Activated CD4-positive, alpha-beta T cell treated with anti-CD3 and anti-CD28 coated beads, Interleukin-2, amount 10 ng/mL, durations not matched to agents 7 days and 5 days (primary cell): Measurements from ENCODE around the gene AMOTL1. TPM values are rescaled to one million over a fixed set of nuclear protein-coding genes. Genes with fewer than 3 reads are reported as not detected.
A peak's percentile ranks its signal among the peaks of the same experiment; 100 is the strongest.

Source experiments
- CTCF ChIA-PET: fragments of 350-600 bp; sonication (Branson Sonifier 250); formaldehyde crosslinking; loops from one replicate; lab custom pipeline; 2021; ENCODE audit warnings: antibody characterized with exemption; lab: Charles Lee
- POLR2A ChIA-PET: fragments of 350-600 bp; sonication (Branson Sonifier 250); formaldehyde crosslinking; loops from one replicate; lab custom pipeline; 2021; ENCODE audit warnings: antibody characterized with exemption; lab: Charles Lee
- DNase-seq: peaks from one replicate; pipeline ENCODE4 v3.0.0-alpha.2; 2020
- H3K27ac Mint-ChIP-seq: one replicate; pipeline ENCODE4 v1.8.0; 2021; ENCODE audit warnings: mild to moderate bottlenecking, moderate library complexity, mixed read lengths
- H3K27me3 Mint-ChIP-seq: one replicate; pipeline ENCODE4 v1.8.0; 2021; ENCODE audit warnings: mixed read lengths
- H3K36me3 Mint-ChIP-seq: one replicate; pipeline ENCODE4 v1.8.0; 2021; ENCODE audit warnings: low read depth, mixed read lengths
- H3K4me1 Mint-ChIP-seq: one replicate; pipeline ENCODE4 v1.8.0; 2021; ENCODE audit warnings: mixed read lengths
- H3K4me3 Mint-ChIP-seq: one replicate; pipeline ENCODE4 v1.8.0; 2021; ENCODE audit warnings: mild to moderate bottlenecking, moderate library complexity, mixed read lengths
- H3K9me3 Mint-ChIP-seq: one replicate; pipeline ENCODE4 v1.8.0; 2021; ENCODE audit warnings: mixed read lengths
- total RNA-seq, 2 experiments: library from RNA; stranded (reverse); gene quantifications; one replicate each; pipeline ENCODE4 v1.2.3, GENCODE V29; 2021

Gene AMOTL1
- total RNA-seq, 2 experiments from 2014 or later: 3.1 to 4.0 TPM

DNA sequence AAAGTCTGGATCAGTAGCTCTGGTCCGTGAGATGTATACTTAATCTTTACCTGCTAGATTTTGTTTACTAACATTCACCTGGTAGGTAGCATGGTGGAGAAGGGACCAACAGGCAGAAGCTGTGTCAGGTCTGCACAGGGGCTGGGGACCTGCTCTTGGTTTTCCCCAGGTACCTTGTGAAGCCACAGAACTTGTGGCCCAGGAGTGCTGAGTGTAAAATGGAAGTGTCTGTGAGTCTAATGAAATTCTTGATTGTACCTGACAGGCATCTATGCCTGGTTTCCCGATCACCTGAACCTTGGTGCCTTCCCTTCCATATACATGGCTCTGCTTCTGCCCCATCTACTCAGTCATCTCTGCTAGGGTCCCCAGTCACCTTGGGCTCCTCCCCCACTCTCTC lies 110.8 kb downstream of the AMOTL1 start:
- Mint-ChIP-seq H3K9me3 (no peaks in the 10 kb centered on the region), H3K4me1 (peaks cover 17% of the 10 kb centered on the region), H3K27me3 (no peaks in the 10 kb centered on the region), H3K27ac (no peak overlapping the region), H3K4me3 (no peak overlapping the region), H3K36me3 (no peaks in the 10 kb centered on the region)
- ChIA-PET POLR2A (no interaction called here), CTCF (no interaction called here)
- no peak for DNase-seq

DNA sequence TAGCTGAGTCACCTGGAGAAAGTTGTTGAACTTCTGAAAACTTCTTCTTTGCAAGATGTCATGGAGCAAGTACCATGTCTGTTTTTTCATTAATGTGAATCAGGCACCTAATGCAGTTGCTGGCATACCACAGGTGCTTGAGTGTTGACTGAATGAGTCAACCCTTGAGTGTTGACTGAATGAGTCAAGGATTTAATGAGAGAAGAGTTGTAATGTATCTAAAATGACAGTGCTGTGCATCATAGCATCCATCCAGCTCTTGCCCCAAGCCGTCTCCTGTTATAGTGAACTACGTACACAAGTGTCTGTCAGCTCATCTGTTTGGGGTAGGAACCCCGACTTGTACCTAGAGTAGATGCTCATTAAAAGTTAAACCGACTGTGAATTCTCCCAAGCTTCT lies 112.1 kb downstream of the AMOTL1 start:
- no peak for DNase-seq
- peaks cover 21% of the 10 kb centered on the region for H3K4me1 Mint-ChIP-seq
- ChIA-PET CTCF (no interaction called here), POLR2A (no interaction called here)
- H3K9me3 Mint-ChIP-seq: no peaks in the 10 kb centered on the region
- no peak overlapping the region for H3K27ac Mint-ChIP-seq
- H3K36me3 Mint-ChIP-seq: no peaks in the 10 kb centered on the region
- H3K4me3 Mint-ChIP-seq: no peak overlapping the region
- no peaks in the 10 kb centered on the region for H3K27me3 Mint-ChIP-seq

- ChIA-PET CTCF (interaction anchor here (2.3 kb wide), 1 partner anchor 10 kb away, joined by 6 read pairs; no protein-coding TSS in a partner anchor), POLR2A (interaction anchor here (0.7 kb wide), 2 partner anchors 17 to 123 kb away, joined by 3 to 7 read pairs; no protein-coding TSS in a partner anchor)
- Mint-ChIP-seq H3K36me3 (no peaks in the 10 kb centered on the region), H3K4me1 (peaks cover 5% of the 10 kb centered on the region), H3K4me3 (no peak overlapping the region), H3K9me3 (no peaks in the 10 kb centered on the region), H3K27ac (no peak overlapping the region), H3K27me3 (no peaks in the 10 kb centered on the region)
- no peak for DNase-seq
These were observed 114.8 kb downstream of the AMOTL1 start for GRCh38 chr11:94882931-94883330.

GRCh38 chr11:94883878-94884277 lies 115.7 kb downstream of the AMOTL1 start:
- no peak overlapping the region for H3K4me3 Mint-ChIP-seq
- peaks cover 5% of the 10 kb centered on the region for H3K4me1 Mint-ChIP-seq
- no peak for DNase-seq
- ChIA-PET POLR2A (no interaction called here), CTCF (interaction anchor here (2.3 kb wide), 1 partner anchor 11 kb away, joined by 6 read pairs; no protein-coding TSS in a partner anchor)
- peaks cover 3% of the 10 kb centered on the region for H3K27me3 Mint-ChIP-seq
- no peaks in the 10 kb centered on the region for H3K36me3 Mint-ChIP-seq
- no peak overlapping the region for H3K27ac Mint-ChIP-seq
- no peaks in the 10 kb centered on the region for H3K9me3 Mint-ChIP-seq

GRCh38 chr11:94884376-94884775 lies 116.2 kb downstream of the AMOTL1 start:
- ChIA-PET CTCF (interaction anchor here (0.7 to 2.3 kb wide), 2 partner anchors 11 to 17 kb away, joined by 4 to 6 read pairs; no protein-coding TSS in a partner anchor), POLR2A (no interaction called here)
- Mint-ChIP-seq H3K9me3 (no peaks in the 10 kb centered on the region), H3K27me3 (peaks cover 3% of the 10 kb centered on the region), H3K27ac (no peak overlapping the region), H3K4me1 (peaks cover 5% of the 10 kb centered on the region), H3K4me3 (no peak overlapping the region), H3K36me3 (no peaks in the 10 kb centered on the region)
- DNase-seq: no peak

DNA sequence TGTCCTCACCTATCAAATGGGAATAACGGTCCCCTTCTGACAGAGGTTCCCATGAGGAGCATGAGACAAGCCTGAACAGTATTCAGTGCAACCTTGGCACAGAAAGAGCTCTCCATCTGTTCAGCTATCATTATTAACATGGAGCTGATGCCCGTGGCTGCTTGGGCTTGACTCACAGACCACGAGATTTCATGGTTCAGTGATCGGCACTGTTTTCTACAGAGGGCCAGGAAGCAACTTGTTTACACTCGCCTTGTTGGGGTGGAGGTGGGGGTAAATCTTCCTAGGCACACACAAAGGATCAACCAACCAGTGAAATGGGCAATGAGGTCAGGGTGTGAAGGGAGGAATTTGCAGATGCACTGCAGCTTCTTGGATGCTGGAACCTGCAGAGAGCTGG lies 117.0 kb downstream of the AMOTL1 start:
- DNase-seq: no peak
- Mint-ChIP-seq H3K36me3 (no peaks in the 10 kb centered on the region), H3K27me3 (peaks cover 3% of the 10 kb centered on the region), H3K4me1 (peaks cover 5% of the 10 kb centered on the region), H3K27ac (no peak overlapping the region), H3K4me3 (no peak overlapping the region), H3K9me3 (no peaks in the 10 kb centered on the region)
- CTCF ChIA-PET: interaction anchor here (0.6 to 0.7 kb wide), 2 partner anchors 17 to 56 kb away, joined by 3 to 4 read pairs; no protein-coding TSS in a partner anchor
- POLR2A ChIA-PET: no interaction called here

GRCh38 chr11:94885581-94885980 lies 117.4 kb downstream of the AMOTL1 start:
- Mint-ChIP-seq H3K9me3 (no peaks in the 10 kb centered on the region), H3K36me3 (no peaks in the 10 kb centered on the region), H3K4me1 (peaks cover 5% of the 10 kb centered on the region), H3K4me3 (no peak overlapping the region), H3K27me3 (peaks cover 3% of the 10 kb centered on the region), H3K27ac (no peak overlapping the region)
- no peak for DNase-seq
- ChIA-PET POLR2A (no interaction called here), CTCF (interaction anchor here (0.6 to 0.9 kb wide), 2 partner anchors 9 to 57 kb away, joined by 3 read pairs; no protein-coding TSS in a partner anchor)

GRCh38 chr11:94888204-94888603 lies 120.0 kb downstream of the AMOTL1 start:
- Mint-ChIP-seq H3K36me3 (no peaks in the 10 kb centered on the region), H3K27ac (no peak overlapping the region), H3K4me1 (peaks cover 5% of the 10 kb centered on the region), H3K9me3 (peaks cover 6% of the 10 kb centered on the region), H3K27me3 (peaks cover 5% of the 10 kb centered on the region), H3K4me3 (no peak overlapping the region)
- DNase-seq: no peak
- POLR2A ChIA-PET: no interaction called here
- CTCF ChIA-PET: no interaction called here

- H3K27ac Mint-ChIP-seq: no peak overlapping the region
- no peaks in the 10 kb centered on the region for H3K4me1 Mint-ChIP-seq
- H3K9me3 Mint-ChIP-seq: peaks cover 12% of the 10 kb centered on the region
- H3K27me3 Mint-ChIP-seq: peaks cover 4% of the 10 kb centered on the region
- CTCF ChIA-PET: no interaction called here
- DNase-seq: no peak
- H3K36me3 Mint-ChIP-seq: no peaks in the 10 kb centered on the region
- POLR2A ChIA-PET: no interaction called here
- H3K4me3 Mint-ChIP-seq: no peak overlapping the region
These were observed 127.3 kb downstream of the AMOTL1 start for GRCh38 chr11:94895451-94895850.

- no peak overlapping the region for H3K4me3 Mint-ChIP-seq
- CTCF ChIA-PET: interaction anchor here (1.2 kb wide), 1 partner anchor 23 kb away, joined by 3 read pairs; no protein-coding TSS in a partner anchor
- H3K36me3 Mint-ChIP-seq: no peaks in the 10 kb centered on the region
- POLR2A ChIA-PET: no interaction called here
- H3K27ac Mint-ChIP-seq: no peak overlapping the region
- H3K9me3 Mint-ChIP-seq: peaks cover 12% of the 10 kb centered on the region
- H3K27me3 Mint-ChIP-seq: peaks cover 4% of the 10 kb centered on the region
- no peak for DNase-seq
- H3K4me1 Mint-ChIP-seq: no peaks in the 10 kb centered on the region
These were observed 127.8 kb downstream of the AMOTL1 start for GRCh38 chr11:94895971-94896370.

DNA sequence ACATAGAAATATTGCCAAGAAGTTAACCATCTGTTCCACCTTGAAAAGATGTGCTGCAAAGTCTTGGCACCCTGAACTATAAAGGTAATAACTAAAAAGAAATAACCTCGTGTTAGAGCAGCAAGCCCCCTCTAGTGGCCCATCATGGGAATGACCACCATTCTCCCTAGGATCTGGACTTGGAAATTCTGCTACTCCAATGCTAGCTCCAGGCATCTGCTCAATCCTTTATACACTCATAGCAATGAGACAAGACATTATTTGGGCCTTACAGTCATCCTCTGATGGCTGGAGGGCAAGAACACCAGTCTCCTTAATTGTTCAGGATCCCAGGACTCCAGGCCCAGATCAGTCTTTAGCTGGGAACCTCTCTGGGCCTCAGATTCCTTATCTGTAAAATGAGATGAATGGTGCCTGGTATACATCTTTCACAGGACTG lies 129.2 kb downstream of the AMOTL1 start:
- no peaks in the 10 kb centered on the region for H3K4me1 Mint-ChIP-seq
- H3K27me3 Mint-ChIP-seq: peaks cover 2% of the 10 kb centered on the region
- peaks cover 10% of the 10 kb centered on the region for H3K9me3 Mint-ChIP-seq
- no peak overlapping the region for H3K27ac Mint-ChIP-seq
- CTCF ChIA-PET: interaction anchor here (0.8 to 2.0 kb wide), 5 partner anchors 11 to 275 kb away, joined by 3 to 6 read pairs (median 4); no protein-coding TSS in a partner anchor
- POLR2A ChIA-PET: no interaction called here
- H3K4me3 Mint-ChIP-seq: no peak overlapping the region
- DNase-seq: peak; percentile 45
- H3K36me3 Mint-ChIP-seq: no peaks in the 10 kb centered on the region

DNA sequence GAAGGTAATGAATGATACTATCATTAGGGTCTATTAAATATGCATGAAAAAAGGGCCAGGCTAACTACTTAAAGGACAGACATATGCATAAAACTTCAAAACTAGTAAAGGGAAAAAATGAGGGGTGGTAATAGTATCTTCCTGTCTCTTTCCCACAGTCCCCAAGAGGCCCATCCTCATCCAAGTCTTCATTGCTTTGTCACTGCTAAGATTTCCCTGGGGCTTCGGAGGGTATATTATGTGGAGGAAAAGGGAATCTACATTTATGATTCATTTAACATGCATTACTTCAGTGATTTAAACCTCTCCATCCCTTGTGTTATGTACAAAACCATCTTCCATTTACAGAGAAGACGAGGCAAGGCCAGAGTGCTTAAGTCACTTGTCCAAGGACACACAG lies 139.1 kb downstream of the AMOTL1 start:
- CTCF ChIA-PET: no interaction called here
- H3K27ac Mint-ChIP-seq: no peak overlapping the region
- POLR2A ChIA-PET: no interaction called here

DNA sequence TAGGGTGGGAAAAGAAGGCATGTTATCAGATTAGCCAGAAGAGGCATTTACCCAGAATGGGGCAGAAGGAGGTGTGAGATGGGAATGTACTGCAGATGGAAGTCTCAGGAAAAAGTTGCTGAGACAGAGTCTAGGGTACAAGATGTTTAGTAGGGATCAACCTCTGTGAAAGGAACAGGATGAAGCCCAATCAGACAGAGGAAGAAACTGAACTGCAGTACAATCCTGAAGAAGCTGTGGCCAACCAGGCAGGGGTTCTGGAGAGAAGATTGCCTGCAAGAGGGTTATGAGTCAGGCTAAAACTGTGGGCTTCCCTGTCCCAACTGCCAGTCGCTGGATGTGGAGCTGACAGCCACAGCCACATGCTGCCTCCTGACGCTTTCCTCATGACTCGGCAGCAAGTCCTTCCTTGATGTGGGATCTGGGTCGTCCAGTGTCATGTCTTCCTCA lies 141.2 kb downstream of the AMOTL1 start:
- H3K9me3 Mint-ChIP-seq: no peaks in the 10 kb centered on the region
- no peak overlapping the region for H3K4me3 Mint-ChIP-seq
- H3K36me3 Mint-ChIP-seq: no peaks in the 10 kb centered on the region
- POLR2A ChIA-PET: no interaction called here
- H3K4me1 Mint-ChIP-seq: no peaks in the 10 kb centered on the region
- no peak for DNase-seq
- CTCF ChIA-PET: no interaction called here
- no peak overlapping the region for H3K27ac Mint-ChIP-seq
- H3K27me3 Mint-ChIP-seq: no peaks in the 10 kb centered on the region

More for the DNA sequence above, 139.1 kb downstream of the AMOTL1 start:
- H3K9me3 Mint-ChIP-seq: no peaks in the 10 kb centered on the region
- no peaks in the 10 kb centered on the region for H3K4me1 Mint-ChIP-seq
- H3K4me3 Mint-ChIP-seq: no peak overlapping the region
- no peaks in the 10 kb centered on the region for H3K27me3 Mint-ChIP-seq
- H3K36me3 Mint-ChIP-seq: no peaks in the 10 kb centered on the region
- no peak for DNase-seq

DNA sequence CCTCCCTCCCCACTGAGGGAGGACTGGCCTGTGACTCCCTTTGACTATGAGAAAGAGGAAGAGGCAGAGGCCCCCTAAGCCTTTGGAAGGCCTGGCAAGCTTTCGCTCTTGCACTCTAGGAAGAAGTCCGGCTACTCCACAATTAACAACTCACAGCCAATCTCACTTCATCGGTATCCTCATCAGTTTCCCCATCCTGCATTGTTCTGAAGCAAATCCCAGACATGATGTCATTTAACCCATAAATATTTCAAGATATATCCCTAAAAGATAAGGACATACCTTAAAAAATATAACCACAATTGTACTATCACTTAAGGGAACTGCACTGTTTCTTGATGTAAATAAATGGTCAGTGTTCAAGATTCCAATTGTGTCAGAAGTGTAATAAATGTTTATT lies 142.1 kb downstream of the AMOTL1 start:
- Mint-ChIP-seq H3K27ac (no peak overlapping the region), H3K27me3 (no peaks in the 10 kb centered on the region)
- CTCF ChIA-PET: no interaction called here

More for the DNA sequence above, 142.1 kb downstream of the AMOTL1 start:
- H3K4me3 Mint-ChIP-seq: no peak overlapping the region
- no peak for DNase-seq
- POLR2A ChIA-PET: no interaction called here
- no peaks in the 10 kb centered on the region for H3K4me1 Mint-ChIP-seq
- no peaks in the 10 kb centered on the region for H3K36me3 Mint-ChIP-seq
- H3K9me3 Mint-ChIP-seq: no peaks in the 10 kb centered on the region
